Neutrophil (primary cell): ENCODE measurements around the gene SUPT6H.
"Not testable (repeated sequence)": the region's sequence is repeated elsewhere in the genome, so short reads cannot be mapped to it uniquely, and the experiment has no call there.

Experiments used
- H3K27ac ChIP-seq: fragments of 200-600 bp; sonication (generic); 2 replicates; pipeline ENCODE4 v1.5.1; 2016; ENCODE audit warnings: mild to moderate bottlenecking, moderate library complexity
- H3K27me3 ChIP-seq: fragments of 200-600 bp; sonication (generic); 2 replicates; pipeline ENCODE4 v1.6.0; 2016; ENCODE audit warnings: mild to moderate bottlenecking
- H3K36me3 ChIP-seq: fragments of 200-600 bp; sonication (generic); 2 replicates; pipeline ENCODE4 v1.5.1; 2017
- H3K4me1 ChIP-seq, 2 experiments: fragments of 200-600 bp in 1 of 2; sonication (generic) in 1 of 2; 1 replicate in 1 of 2; 2 replicates in 1 of 2; pipeline versions ENCODE4 v1.5.1 to v1.6.1; 2013 to 2016; ENCODE audit warnings: low read depth in 1 of 2, low read length in 1 of 2, mild to moderate bottlenecking in 1 of 2, moderate library complexity in 1 of 2; ENCODE audit not compliant: control insufficient read depth in 1 of 2, insufficient read depth in 1 of 2
- H3K4me3 ChIP-seq, 2 experiments: fragments of 200-600 bp in 1 of 2; sonication (generic) in 1 of 2; 1 replicate in 1 of 2; 2 replicates in 1 of 2; pipeline ENCODE4 v1.5.1; 2013 to 2016; ENCODE audit warnings: low read depth in 1 of 2, low read length in 1 of 2, mild to moderate bottlenecking in 1 of 2, moderate library complexity in 1 of 2
- H3K9me3 ChIP-seq: fragments of 200-600 bp; sonication (generic); 2 replicates; pipeline ENCODE4 v1.5.1; 2016
- CTCF ChIP-seq: fragments of 200-600 bp; sonication (generic); IDR thresholded peaks from 2 replicates; pipeline ENCODE4 v1.5.1; 2016; ENCODE audit warnings: antibody characterized with exemption

SUPT6H gene

DNA sequence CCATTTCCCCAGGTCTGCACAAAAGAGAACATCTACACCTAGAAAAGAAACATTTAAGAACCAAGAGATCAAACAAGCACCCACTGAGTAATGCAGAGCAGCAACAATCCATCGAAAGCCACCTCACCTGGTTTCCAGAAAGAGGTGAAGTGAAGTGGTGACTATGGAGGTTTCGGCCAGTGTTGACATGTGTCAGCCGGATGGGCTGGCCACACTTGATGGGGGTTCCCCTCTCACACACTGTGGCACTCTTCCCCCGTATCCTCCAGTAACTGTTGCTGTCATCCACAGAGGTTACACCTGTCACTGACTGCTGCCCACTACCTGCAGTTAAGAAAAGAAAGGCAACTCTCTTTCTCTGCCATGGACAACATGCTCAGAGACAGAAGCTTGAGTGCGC, 6.8 kb upstream of the SUPT6H start:
- H3K27ac ChIP-seq: no peak overlapping the region
- H3K36me3 ChIP-seq: peaks cover 84% of the 10 kb centered on the region
- TF ChIP-seq CTCF: no peak
- peaks cover 0 to under 1% of the 10 kb centered on the region in 2 experiments for H3K4me1 ChIP-seq
- no peaks in the 10 kb centered on the region for H3K27me3 ChIP-seq
- H3K9me3 ChIP-seq: no peaks in the 10 kb centered on the region
- H3K4me3 ChIP-seq: no peak overlapping the region

DNA sequence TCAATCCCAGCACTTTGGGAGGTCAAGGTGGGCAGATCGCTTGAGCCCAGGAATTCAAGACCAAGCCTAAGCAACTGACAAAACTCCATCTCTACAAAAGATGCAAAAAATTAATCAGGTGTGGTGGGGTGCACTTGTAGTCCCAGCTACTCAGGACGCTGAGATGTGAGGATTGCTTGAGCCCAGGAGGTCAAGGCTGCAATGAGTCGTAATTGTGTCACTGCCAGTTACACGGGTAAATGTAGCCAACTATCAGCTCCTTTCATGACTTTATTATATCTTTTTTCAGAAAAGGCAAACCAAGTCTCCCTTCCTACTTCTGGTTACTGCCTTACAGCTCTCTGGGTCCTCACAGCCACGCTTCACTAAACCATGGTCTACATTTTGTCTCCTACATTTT, 4.2 kb upstream of the SUPT6H start:
- peaks cover 17 to 18% of the 10 kb centered on the region in 2 experiments for H3K4me1 ChIP-seq
- H3K36me3 ChIP-seq: peaks cover 63% of the 10 kb centered on the region
- H3K27ac ChIP-seq: no peak overlapping the region
- H3K27me3 ChIP-seq: no peaks in the 10 kb centered on the region
- no peak overlapping the region for H3K4me3 ChIP-seq
- no peak for TF ChIP-seq CTCF
- no peaks in the 10 kb centered on the region for H3K9me3 ChIP-seq

- not testable (repeated sequence) for H3K27ac ChIP-seq, H3K4me3 ChIP-seq, H3K27me3 ChIP-seq, H3K9me3 ChIP-seq
- Histone ChIP-seq H3K4me1 (peaks cover 23 to 24% of the 10 kb centered on the region in 2 experiments), H3K36me3 (peaks cover 57% of the 10 kb centered on the region)
These were observed 3.7 kb upstream of the SUPT6H start for GRCh38 chr17:28658342-28658741.

DNA sequence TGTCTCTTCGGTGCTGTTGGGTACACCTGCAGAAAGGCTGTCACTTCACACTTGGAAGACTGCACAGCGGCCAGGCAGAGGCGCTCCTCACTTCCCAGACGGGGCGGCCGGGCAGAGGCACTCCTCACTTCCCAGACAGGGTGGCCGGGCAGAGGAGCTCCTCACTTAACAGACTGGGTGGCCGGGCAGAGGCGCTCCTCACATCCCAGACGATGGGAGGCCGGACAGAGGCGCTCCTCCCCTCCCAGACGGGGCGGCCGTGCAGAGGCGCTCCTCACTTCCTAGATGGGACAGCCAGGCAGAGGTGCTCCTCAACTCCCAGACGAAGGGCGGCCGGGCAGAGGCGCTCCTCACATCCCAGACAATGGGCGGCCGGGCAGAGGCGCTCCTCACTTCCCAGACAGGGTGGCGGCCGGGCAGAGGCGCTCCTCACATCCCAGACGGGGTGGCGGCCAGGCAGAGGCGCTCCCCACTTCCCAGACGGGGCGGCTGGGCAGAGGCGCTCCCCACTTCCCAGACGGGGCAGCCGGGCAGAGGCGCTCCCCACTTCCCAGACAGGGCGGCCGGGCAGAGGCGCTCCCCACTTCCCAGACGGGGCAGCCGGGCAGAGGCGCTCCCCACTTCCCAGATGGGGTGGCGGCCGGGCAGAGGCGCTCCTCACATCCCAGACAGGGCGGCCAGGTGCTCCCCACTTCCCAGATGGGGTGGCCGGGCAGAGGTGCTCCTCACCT, 3.1 kb upstream of the SUPT6H start:
- H3K4me3 ChIP-seq: not testable (repeated sequence)
- H3K36me3 ChIP-seq: peaks cover 51% of the 10 kb centered on the region

GRCh38 chr17:28659497-28659881, 2.5 kb upstream of the SUPT6H start:
- H3K4me3 ChIP-seq, H3K27me3 ChIP-seq, H3K27ac ChIP-seq, H3K9me3 ChIP-seq: not testable (repeated sequence)
- Histone ChIP-seq H3K4me1 (peaks cover 25% of the 10 kb centered on the region in 2 experiments), H3K36me3 (peaks cover 46% of the 10 kb centered on the region)

More for the DNA sequence above, 3.1 kb upstream of the SUPT6H start:
- H3K27ac ChIP-seq, H3K9me3 ChIP-seq, H3K27me3 ChIP-seq: not testable (repeated sequence)
- peaks cover 25% of the 10 kb centered on the region in 2 experiments for H3K4me1 ChIP-seq

DNA sequence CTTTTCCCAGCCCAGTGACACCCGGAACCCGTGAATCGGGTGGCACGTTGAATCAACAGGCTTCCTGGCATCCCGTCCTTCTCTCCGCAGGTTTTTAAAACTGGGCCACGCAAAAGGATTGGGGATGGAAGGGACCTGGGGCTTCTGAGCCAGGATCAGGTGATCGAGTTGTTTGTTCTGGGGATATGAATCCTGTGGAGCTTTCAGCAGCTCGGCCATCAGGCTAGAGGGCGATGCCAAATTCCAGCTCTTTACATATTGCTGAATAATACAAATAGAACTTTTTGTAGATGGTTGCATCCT, 473 bp downstream of the SUPT6H start:
- TF ChIP-seq CTCF: no peak
- H3K36me3 ChIP-seq: peaks cover 34% of the 10 kb centered on the region
- H3K4me1 ChIP-seq: peaks cover 25% of the 10 kb centered on the region in 2 experiments
- peak overlapping the region; percentile 98 for H3K27ac ChIP-seq
- peak overlapping the region; percentile 78 to 91 for H3K4me3 ChIP-seq
- no peaks in the 10 kb centered on the region for H3K27me3 ChIP-seq
- no peaks in the 10 kb centered on the region for H3K9me3 ChIP-seq

- Histone ChIP-seq H3K36me3 (peaks cover 34% of the 10 kb centered on the region), H3K9me3 (no peaks in the 10 kb centered on the region), H3K27ac (peak overlapping the region; percentile 98), H3K4me3 (no peak overlapping the region), H3K27me3 (no peaks in the 10 kb centered on the region), H3K4me1 (peaks cover 25% of the 10 kb centered on the region in 2 experiments)
- no peak for TF ChIP-seq CTCF
These were observed 1.7 kb downstream of the SUPT6H start for GRCh38 chr17:28663723-28664122.
